Astrocyte (in vitro differentiated cells and primary cell): ENCODE measurements around the gene KNSTRN.

ENCODE experiments used
- EZH2 ChIP-seq: IDR thresholded peaks from 2 replicates; pipeline ENCODE4 v1.6.1; 2012; ENCODE audit warnings: mild to moderate bottlenecking, low read length, inconsistent platforms; ENCODE audit not compliant: insufficient read depth
- TF ChIP-seq, protein P1 (sequence below): IDR thresholded peaks from 2 replicates; pipeline ENCODE4 v1.5.1; 2011; ENCODE audit warnings: low read depth, mild to moderate bottlenecking, inconsistent platforms, low read length, moderate library complexity; ENCODE audit not compliant: insufficient read depth

GRCh38 chr15:40441565-40442531 lies 59.3 kb downstream of the KNSTRN start:
- TF ChIP-seq, protein P1, sequence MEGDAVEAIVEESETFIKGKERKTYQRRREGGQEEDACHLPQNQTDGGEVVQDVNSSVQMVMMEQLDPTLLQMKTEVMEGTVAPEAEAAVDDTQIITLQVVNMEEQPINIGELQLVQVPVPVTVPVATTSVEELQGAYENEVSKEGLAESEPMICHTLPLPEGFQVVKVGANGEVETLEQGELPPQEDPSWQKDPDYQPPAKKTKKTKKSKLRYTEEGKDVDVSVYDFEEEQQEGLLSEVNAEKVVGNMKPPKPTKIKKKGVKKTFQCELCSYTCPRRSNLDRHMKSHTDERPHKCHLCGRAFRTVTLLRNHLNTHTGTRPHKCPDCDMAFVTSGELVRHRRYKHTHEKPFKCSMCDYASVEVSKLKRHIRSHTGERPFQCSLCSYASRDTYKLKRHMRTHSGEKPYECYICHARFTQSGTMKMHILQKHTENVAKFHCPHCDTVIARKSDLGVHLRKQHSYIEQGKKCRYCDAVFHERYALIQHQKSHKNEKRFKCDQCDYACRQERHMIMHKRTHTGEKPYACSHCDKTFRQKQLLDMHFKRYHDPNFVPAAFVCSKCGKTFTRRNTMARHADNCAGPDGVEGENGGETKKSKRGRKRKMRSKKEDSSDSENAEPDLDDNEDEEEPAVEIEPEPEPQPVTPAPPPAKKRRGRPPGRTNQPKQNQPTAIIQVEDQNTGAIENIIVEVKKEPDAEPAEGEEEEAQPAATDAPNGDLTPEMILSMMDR = no peak
- TF ChIP-seq EZH2 = no peak
